Tibial artery (tissue), 4 donors: ENCODE data around the gene PRR5.

Experiments
- DNase-seq, 2 donors: peaks; one replicate each; pipeline ENCODE4 v3.0.0-alpha.2; 2019
- H3K27ac ChIP-seq, 2 donors: fragments of 200-600 bp; sonication (generic) in 1 of 2; 1 replicate in 1 of 2; 2 replicates in 1 of 2; pipeline ENCODE4 v1.5.1; 2018 to 2019; ENCODE audit warnings: mild to moderate bottlenecking in 1 of 2
- H3K27me3 ChIP-seq, 2 donors: fragments of 200-600 bp; sonication (generic) in 1 of 2; one replicate each; pipeline versions ENCODE4 v1.5.1 to v1.6.0; 2016 to 2019
- H3K36me3 ChIP-seq, 3 donors: fragments of 200-600 bp; sonication (generic) in 2 of 3; one replicate each; pipeline ENCODE4 v1.5.1; 2016 to 2019; ENCODE audit warnings: mild to moderate bottlenecking in 2 of 3
- H3K4me1 ChIP-seq, 4 donors: fragments of 200-600 bp; sonication (generic) in 2 of 4; 1 replicate in 3 of 4; 2 replicates in 1 of 4; pipeline ENCODE4 v1.5.1; 2016 to 2019
- H3K4me3 ChIP-seq, 2 donors: fragments of 200-600 bp; sonication (generic) in 1 of 2; 1 replicate in 1 of 2; 2 replicates in 1 of 2; pipeline ENCODE4 v1.5.1; 2018 to 2019; ENCODE audit warnings: mild to moderate bottlenecking in 2 of 2
- H3K9me3 ChIP-seq, 3 donors: fragments of 200-600 bp; sonication (generic) in 1 of 3; one replicate each; pipeline ENCODE4 v1.5.1; 2016 to 2019
- intact Hi-C: fragments of 100-400 bp; cut with DNase I; formaldehyde crosslinking; loops from one replicate; pipeline ENCODE4 v1.15.0; 2023; ENCODE audit warnings: low total_unique reads
- TF ChIP-seq, protein P1 (sequence below), 2 experiments: fragments of 200-600 bp in 1 of 2; fragments of 450-650 bp in 1 of 2; IDR thresholded peaks; one replicate each; pipeline ENCODE4 v1.5.1; 2017 to 2019; ENCODE audit warnings: antibody characterized with exemption in 2 of 2, mild to moderate bottlenecking in 1 of 2, moderate library complexity in 1 of 2

PRR5 gene

GRCh38 chr22:44731357-44731970 is 29.5 kb downstream of the PRR5 start:
- H3K27ac ChIP-seq: no peak overlapping the region

GRCh38 chr22:44732017-44732561 is 30.1 kb downstream of the PRR5 start:
- Histone ChIP-seq H3K4me3 (no peak overlapping the region), H3K27ac (no peak overlapping the region), H3K4me1 (peaks cover 0 to 19% (median 3%) of the 10 kb centered on the region in 4 donors), H3K9me3 (no peaks in the 10 kb centered on the region), H3K27me3 (peaks cover 0 to 34% of the 10 kb centered on the region in 2 donors), H3K36me3 (peaks cover 0 to 5% (median 0%) of the 10 kb centered on the region in 3 donors)
- no peak for DNase-seq
- TF ChIP-seq, protein P1, sequence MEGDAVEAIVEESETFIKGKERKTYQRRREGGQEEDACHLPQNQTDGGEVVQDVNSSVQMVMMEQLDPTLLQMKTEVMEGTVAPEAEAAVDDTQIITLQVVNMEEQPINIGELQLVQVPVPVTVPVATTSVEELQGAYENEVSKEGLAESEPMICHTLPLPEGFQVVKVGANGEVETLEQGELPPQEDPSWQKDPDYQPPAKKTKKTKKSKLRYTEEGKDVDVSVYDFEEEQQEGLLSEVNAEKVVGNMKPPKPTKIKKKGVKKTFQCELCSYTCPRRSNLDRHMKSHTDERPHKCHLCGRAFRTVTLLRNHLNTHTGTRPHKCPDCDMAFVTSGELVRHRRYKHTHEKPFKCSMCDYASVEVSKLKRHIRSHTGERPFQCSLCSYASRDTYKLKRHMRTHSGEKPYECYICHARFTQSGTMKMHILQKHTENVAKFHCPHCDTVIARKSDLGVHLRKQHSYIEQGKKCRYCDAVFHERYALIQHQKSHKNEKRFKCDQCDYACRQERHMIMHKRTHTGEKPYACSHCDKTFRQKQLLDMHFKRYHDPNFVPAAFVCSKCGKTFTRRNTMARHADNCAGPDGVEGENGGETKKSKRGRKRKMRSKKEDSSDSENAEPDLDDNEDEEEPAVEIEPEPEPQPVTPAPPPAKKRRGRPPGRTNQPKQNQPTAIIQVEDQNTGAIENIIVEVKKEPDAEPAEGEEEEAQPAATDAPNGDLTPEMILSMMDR (IDR thresholded peaks at IDR 0.05): no peak
- intact Hi-C loops: no loop called here

More at GRCh38 chr22:44731357-44731970, 29.5 kb downstream of the PRR5 start:
- no peak for DNase-seq
- intact Hi-C loops: no loop called here
- peaks cover 0 to 19% (median 3%) of the 10 kb centered on the region in 4 donors for H3K4me1 ChIP-seq
- H3K4me3 ChIP-seq: no peak overlapping the region
- peaks cover 0 to 28% of the 10 kb centered on the region in 2 donors for H3K27me3 ChIP-seq
- no peaks in the 10 kb centered on the region for H3K9me3 ChIP-seq
- TF ChIP-seq, protein P1 (IDR thresholded peaks at IDR 0.05): no peak
- H3K36me3 ChIP-seq: peaks cover 0 to 11% (median 0%) of the 10 kb centered on the region in 3 donors

DNA sequence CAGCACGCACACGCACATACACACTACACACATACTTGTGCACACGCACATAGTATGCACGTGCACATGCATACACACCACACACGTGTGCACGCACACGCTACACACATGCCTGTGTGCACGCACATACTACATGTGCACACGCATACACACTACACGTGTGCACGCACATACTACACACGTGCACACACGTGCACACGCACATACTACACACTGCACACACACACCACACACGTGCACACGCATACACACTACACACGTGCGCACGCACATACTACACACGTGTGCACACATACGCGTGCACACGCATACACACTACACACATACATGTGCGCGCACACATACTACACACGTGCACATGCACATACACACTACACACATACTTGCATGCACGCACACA is 30.7 kb downstream of the PRR5 start:
- H3K27ac ChIP-seq: no peak overlapping the region
- no peaks in the 10 kb centered on the region for H3K36me3 ChIP-seq
- peaks cover 0 to 40% of the 10 kb centered on the region in 2 donors for H3K27me3 ChIP-seq
- peaks cover 0 to 19% (median 3%) of the 10 kb centered on the region in 4 donors for H3K4me1 ChIP-seq
- TF ChIP-seq, protein P1 (IDR thresholded peaks at IDR 0.05): no peak
- no peaks in the 10 kb centered on the region for H3K9me3 ChIP-seq
- intact Hi-C loops: no loop called here
- H3K4me3 ChIP-seq: no peak overlapping the region
- DNase-seq: no peak

- no peak overlapping the region for H3K27ac ChIP-seq
- H3K27me3 ChIP-seq: peaks cover 0 to 46% of the 10 kb centered on the region in 2 donors
- peaks cover 0 to 19% (median 3%) of the 10 kb centered on the region in 4 donors for H3K4me1 ChIP-seq
- no peaks in the 10 kb centered on the region for H3K9me3 ChIP-seq
- DNase-seq: no peak
- no peaks in the 10 kb centered on the region for H3K36me3 ChIP-seq
- H3K4me3 ChIP-seq: no peak overlapping the region
- TF ChIP-seq, protein P1 (IDR thresholded peaks at IDR 0.05): no peak
- intact Hi-C loops: no loop called here
Observed at GRCh38 chr22:44733426-44734106, 31.6 kb downstream of the PRR5 start.

DNA sequence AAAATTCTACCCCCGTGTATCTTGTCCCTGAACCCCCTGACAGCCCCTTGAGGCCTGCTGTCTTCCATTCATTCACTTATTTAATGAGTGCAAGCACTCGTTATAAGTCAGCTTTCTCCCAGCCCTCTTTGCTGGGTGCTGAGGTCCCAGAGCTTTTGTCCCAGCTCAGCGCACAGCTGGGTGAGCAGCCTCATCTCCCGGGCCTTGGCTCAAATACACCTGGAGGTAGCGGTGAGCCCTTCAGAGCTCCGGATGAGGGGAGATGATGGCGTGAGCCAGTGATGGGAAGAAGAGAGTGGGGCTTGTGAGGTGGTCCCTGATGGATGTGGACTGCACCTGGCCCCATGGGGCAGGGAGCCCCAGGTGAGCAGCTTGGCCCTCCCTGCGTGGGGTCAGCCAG is 32.3 kb downstream of the PRR5 start:
- H3K27ac ChIP-seq: no peak overlapping the region
- intact Hi-C loops: no loop called here
- H3K9me3 ChIP-seq: no peaks in the 10 kb centered on the region
- H3K4me3 ChIP-seq: no peak overlapping the region
- TF ChIP-seq, protein P1 (IDR thresholded peaks at IDR 0.05): no peak
- H3K36me3 ChIP-seq: no peaks in the 10 kb centered on the region
- peaks cover 0 to 49% of the 10 kb centered on the region in 2 donors for H3K27me3 ChIP-seq
- DNase-seq: no peak
- H3K4me1 ChIP-seq: peaks cover 0 to 12% (median 3%) of the 10 kb centered on the region in 4 donors
